ENCODE results near the gene DCST1. TPM values are rescaled to one million over a fixed set of nuclear protein-coding genes. Genes with fewer than 3 reads are reported as not detected.

The DCST1 gene
- total RNA-seq, 1 experiment from 2014 or later = 0.15 TPM

- H3K27ac Mint-ChIP-seq = no peak overlapping the region
- peaks cover 13% of the 10 kb centered on the region for H3K36me3 Mint-ChIP-seq
- H3K9me3 Mint-ChIP-seq = no peaks in the 10 kb centered on the region
- peak overlapping the region; percentile 91 for H3K4me3 Mint-ChIP-seq
- TF ChIP-seq NR3C1 (CRISPR knock-in tag; conservative IDR thresholded peaks at IDR 0.05; ENCODE audit: low read depth) = no peak
- no peak for TF ChIP-seq NFYB (CRISPR knock-in tag; conservative IDR thresholded peaks at IDR 0.05; ENCODE audit: low read depth)
- no peak for TF ChIP-seq ZNF425 (CRISPR knock-in tag; conservative IDR thresholded peaks at IDR 0.05)
- no peak for TF ChIP-seq GRHL2 (CRISPR knock-in tag; IDR thresholded peaks at IDR 0.05; ENCODE audit: insufficient replicate concordance, severe bottlenecking)
- ATAC-seq (peak; percentile 53), DNase-seq (ENCODE audit: low spot score) (peak; percentile 85)
- no peaks in the 10 kb centered on the region for H3K27me3 Mint-ChIP-seq (ENCODE audit: low read depth)
- peaks cover 17% of the 10 kb centered on the region for H3K4me1 Mint-ChIP-seq
- CTCF ChIA-PET = interaction anchor here (0.6 to 8.3 kb wide), 55 partner anchors 9 to 516 kb away, joined by 3 to 176 read pairs (median 8); partner anchors contain the start of genes ADAM15, CHRNB2, CKS1B and DCST1
- POLR2A ChIA-PET = interaction anchor here (1.0 to 3.5 kb wide), 6 partner anchors 16 to 90 kb away, joined by 3 to 10 read pairs (median 6); partner anchors contain the start of gene EFNA3
Observed at GRCh38 chr1:155062151-155062686, 28.6 kb downstream of the DCST1 start.

DNA sequence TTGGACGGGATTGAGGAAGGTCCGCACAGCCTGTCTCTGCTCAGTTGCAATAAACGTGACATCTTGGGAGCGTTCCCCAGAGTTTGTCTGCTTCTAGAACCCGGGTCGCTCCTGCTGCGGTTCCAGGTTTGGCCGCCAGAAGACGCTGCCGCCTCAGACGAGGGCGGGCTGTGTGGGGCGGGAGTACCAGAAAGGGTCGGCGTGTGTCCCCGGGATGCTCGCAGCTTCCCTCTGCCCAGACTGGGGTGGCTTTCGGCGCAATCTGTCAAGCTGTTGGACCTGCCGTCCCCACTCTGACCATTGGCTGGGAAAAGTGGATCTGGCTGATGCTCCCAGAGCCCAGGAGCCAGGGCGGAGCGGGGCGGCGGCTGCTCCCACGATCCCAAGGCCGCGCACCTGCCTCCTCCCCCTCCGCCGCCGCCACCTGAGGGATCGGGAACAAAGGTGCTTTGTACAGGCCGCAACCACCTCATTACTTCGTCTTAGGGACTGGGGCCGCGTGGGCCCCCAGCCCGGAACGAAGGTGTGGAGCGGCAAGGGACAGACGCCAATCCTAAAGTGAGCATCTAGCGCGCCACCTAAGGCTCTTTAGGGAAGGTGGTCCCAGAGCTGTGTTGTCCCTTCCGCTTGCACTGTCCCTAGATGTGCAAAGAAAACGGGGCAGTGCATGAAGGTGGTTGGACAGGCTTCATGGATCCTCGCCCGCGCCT lies 29.2 kb downstream of the DCST1 start:
- peaks cover 17% of the 10 kb centered on the region for H3K4me1 Mint-ChIP-seq
- peak overlapping the region; percentile 88; the same call in 1 of the 2 replicates for H3K27ac Mint-ChIP-seq
- TF ChIP-seq FOXP4 (CRISPR knock-in tag; IDR thresholded peaks at IDR 0.05) (no peak), ARID4B (CRISPR knock-in tag; IDR thresholded peaks at IDR 0.05; ENCODE audit: borderline replicate concordance) (peak; percentile 51; the same call in 1 of the 2 replicates), MXD4 (CRISPR knock-in tag; IDR thresholded peaks at IDR 0.05; ENCODE audit: borderline replicate concordance) (no peak), ELF4 (CRISPR knock-in tag; IDR thresholded peaks at IDR 0.05; ENCODE audit: low read depth) (no peak), OVOL2 (CRISPR knock-in tag; IDR thresholded peaks at IDR 0.05; ENCODE audit: borderline replicate concordance) (no peak), ZBTB21 (CRISPR knock-in tag; IDR thresholded peaks at IDR 0.05; ENCODE audit: borderline replicate concordance) (no peak), ZMAT4 (CRISPR knock-in tag; IDR thresholded peaks at IDR 0.05) (no peak), NFYB (CRISPR knock-in tag; conservative IDR thresholded peaks at IDR 0.05; ENCODE audit: low read depth) (no peak), TP53 (CRISPR knock-in tag; IDR thresholded peaks at IDR 0.05) (0 out of 2 replicates have a peak, but pooled peaks have one; percentile 21), ZNF138 (CRISPR knock-in tag; conservative IDR thresholded peaks at IDR 0.05) (no peak), SP1 (CRISPR knock-in tag; conservative IDR thresholded peaks at IDR 0.05) (peak; percentile 39; the same call in 1 of the 2 replicates)
- TF ChIP-seq, protein P1, sequence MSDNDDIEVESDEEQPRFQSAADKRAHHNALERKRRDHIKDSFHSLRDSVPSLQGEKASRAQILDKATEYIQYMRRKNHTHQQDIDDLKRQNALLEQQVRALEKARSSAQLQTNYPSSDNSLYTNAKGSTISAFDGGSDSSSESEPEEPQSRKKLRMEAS (CRISPR knock-in tag; IDR thresholded peaks at IDR 0.05) = no peak
- TF ChIP-seq, protein P2, sequence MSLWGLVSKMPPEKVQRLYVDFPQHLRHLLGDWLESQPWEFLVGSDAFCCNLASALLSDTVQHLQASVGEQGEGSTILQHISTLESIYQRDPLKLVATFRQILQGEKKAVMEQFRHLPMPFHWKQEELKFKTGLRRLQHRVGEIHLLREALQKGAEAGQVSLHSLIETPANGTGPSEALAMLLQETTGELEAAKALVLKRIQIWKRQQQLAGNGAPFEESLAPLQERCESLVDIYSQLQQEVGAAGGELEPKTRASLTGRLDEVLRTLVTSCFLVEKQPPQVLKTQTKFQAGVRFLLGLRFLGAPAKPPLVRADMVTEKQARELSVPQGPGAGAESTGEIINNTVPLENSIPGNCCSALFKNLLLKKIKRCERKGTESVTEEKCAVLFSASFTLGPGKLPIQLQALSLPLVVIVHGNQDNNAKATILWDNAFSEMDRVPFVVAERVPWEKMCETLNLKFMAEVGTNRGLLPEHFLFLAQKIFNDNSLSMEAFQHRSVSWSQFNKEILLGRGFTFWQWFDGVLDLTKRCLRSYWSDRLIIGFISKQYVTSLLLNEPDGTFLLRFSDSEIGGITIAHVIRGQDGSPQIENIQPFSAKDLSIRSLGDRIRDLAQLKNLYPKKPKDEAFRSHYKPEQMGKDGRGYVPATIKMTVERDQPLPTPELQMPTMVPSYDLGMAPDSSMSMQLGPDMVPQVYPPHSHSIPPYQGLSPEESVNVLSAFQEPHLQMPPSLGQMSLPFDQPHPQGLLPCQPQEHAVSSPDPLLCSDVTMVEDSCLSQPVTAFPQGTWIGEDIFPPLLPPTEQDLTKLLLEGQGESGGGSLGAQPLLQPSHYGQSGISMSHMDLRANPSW (CRISPR knock-in tag; conservative IDR thresholded peaks at IDR 0.05; ENCODE audit: low read depth) = no peak
- TF ChIP-seq, protein P3, sequence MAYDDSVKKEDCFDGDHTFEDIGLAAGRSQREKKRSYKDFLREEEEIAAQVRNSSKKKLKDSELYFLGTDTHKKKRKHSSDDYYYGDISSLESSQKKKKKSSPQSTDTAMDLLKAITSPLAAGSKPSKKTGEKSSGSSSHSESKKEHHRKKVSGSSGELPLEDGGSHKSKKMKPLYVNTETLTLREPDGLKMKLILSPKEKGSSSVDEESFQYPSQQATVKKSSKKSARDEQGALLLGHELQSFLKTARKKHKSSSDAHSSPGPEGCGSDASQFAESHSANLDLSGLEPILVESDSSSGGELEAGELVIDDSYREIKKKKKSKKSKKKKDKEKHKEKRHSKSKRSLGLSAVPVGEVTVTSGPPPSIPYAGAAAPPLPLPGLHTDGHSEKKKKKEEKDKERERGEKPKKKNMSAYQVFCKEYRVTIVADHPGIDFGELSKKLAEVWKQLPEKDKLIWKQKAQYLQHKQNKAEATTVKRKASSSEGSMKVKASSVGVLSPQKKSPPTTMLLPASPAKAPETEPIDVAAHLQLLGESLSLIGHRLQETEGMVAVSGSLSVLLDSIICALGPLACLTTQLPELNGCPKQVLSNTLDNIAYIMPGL (CRISPR knock-in tag; IDR thresholded peaks at IDR 0.05) = 0 out of 2 replicates have a peak, but pooled peaks have one; percentile 64

More for the DNA sequence above, 29.2 kb downstream of the DCST1 start:
- peak overlapping the region; percentile 91 for H3K4me3 Mint-ChIP-seq
- no peaks in the 10 kb centered on the region for H3K27me3 Mint-ChIP-seq (ENCODE audit: low read depth)
- ATAC-seq (peak; percentile 44), DNase-seq (ENCODE audit: low spot score) (peak; percentile 95)
- H3K36me3 Mint-ChIP-seq = peaks cover 18% of the 10 kb centered on the region
- POLR2A ChIA-PET = interaction anchor here (0.7 to 3.5 kb wide), 5 partner anchors 18 to 63 kb away, joined by 3 to 10 read pairs (median 6); no protein-coding TSS in a partner anchor
- H3K9me3 Mint-ChIP-seq = no peaks in the 10 kb centered on the region
- CTCF ChIA-PET = interaction anchor here (0.6 to 8.3 kb wide), 19 partner anchors 8 to 180 kb away, joined by 3 to 176 read pairs (median 20); partner anchors contain the start of genes ADAM15, CKS1B, EFNA3 and KRTCAP2
